GM18520 (cell line): ENCODE measurements around the gene CEACAM6.

Source experiments
- ATAC-seq: cut with Tn5 transposase; IDR thresholded peaks from one replicate; pipeline ENCODE4 v1.9.1; 2021; ENCODE audit not compliant: unreplicated experiment

CEACAM6 gene

GRCh38 chr19:41795031-41795461 lies 39.7 kb downstream of the CEACAM6 start:
- no peak for ATAC-seq

GRCh38 chr19:41796362-41796761 lies 41.0 kb downstream of the CEACAM6 start, which contains the start of gene CEACAM3:
TSS of gene CEACAM3 (plus strand) at chr19:41796587. CDS start at chr19:41796678, 91 bp downstream.
- ATAC-seq: no peak

- no peak for ATAC-seq
Measured at GRCh38 chr19:41796901-41797300, 41.6 kb downstream of the CEACAM6 start.

- ATAC-seq: no peak
Measured at GRCh38 chr19:41799444-41800000, 44.2 kb downstream of the CEACAM6 start.

- ATAC-seq: no peak
Measured at GRCh38 chr19:41801031-41801430, 45.7 kb downstream of the CEACAM6 start.

GRCh38 chr19:41801792-41802211 lies 46.5 kb downstream of the CEACAM6 start:
- no peak for ATAC-seq

- ATAC-seq: no peak
Measured at GRCh38 chr19:41802770-41803169, 47.4 kb downstream of the CEACAM6 start.

- ATAC-seq: no peak
Measured at GRCh38 chr19:41804336-41804735, 49.0 kb downstream of the CEACAM6 start.

- ATAC-seq: no peak
Measured at GRCh38 chr19:41807176-41807575, 51.8 kb downstream of the CEACAM6 start.

- ATAC-seq: no peak
Measured at GRCh38 chr19:41808663-41809566, 53.6 kb downstream of the CEACAM6 start.

- ATAC-seq: no peak
Measured at GRCh38 chr19:41810301-41810700, 55.0 kb downstream of the CEACAM6 start.

GRCh38 chr19:41811036-41811435 lies 55.7 kb downstream of the CEACAM6 start:
- ATAC-seq: no peak

- ATAC-seq: no peak
Measured at GRCh38 chr19:41811981-41812380, 56.7 kb downstream of the CEACAM6 start.

GRCh38 chr19:41813911-41814310 lies 58.6 kb downstream of the CEACAM6 start:
- no peak for ATAC-seq

GRCh38 chr19:41815301-41815700 lies 60.0 kb downstream of the CEACAM6 start:
- no peak for ATAC-seq

GRCh38 chr19:41816761-41817160 lies 61.4 kb downstream of the CEACAM6 start:
- ATAC-seq: no peak

- no peak for ATAC-seq
Measured at GRCh38 chr19:41821003-41821735, 65.8 kb downstream of the CEACAM6 start.
